SK-N-SH (cell line): Measurements from ENCODE around the gene G6PC2. TPM values are rescaled to one million over a fixed set of nuclear protein-coding genes. Genes with fewer than 3 reads are reported as not detected.

ENCODE experiments used
- CTCF ChIA-PET: fragments of 300-600, 350-600 bp; formaldehyde crosslinking; extraction: SDS; loops from one replicate; lab custom pipeline; 2021; lab: Yijun Ruan, JAX
- POLR2A ChIA-PET: fragments of 350-600 bp; sonication (Branson Sonifier 250); formaldehyde crosslinking; extraction: SDS; loops from one replicate; lab custom pipeline; 2020; ENCODE audit warnings: antibody characterized with exemption, inconsistent platforms; lab: Yijun Ruan, JAX
- DNase-seq: peaks from one replicate; pipeline ENCODE4 v3.0.0; 2012
- H2AFZ ChIP-seq: fragments of 200-600 bp; sonication (generic); 2 replicates; pipeline ENCODE4 v1.8.1; 2016; ENCODE audit warnings: antibody characterized with exemption, mild to moderate bottlenecking, low read depth
- H3F3A ChIP-seq: fragments of 200-600 bp; sonication (generic); replicated peaks from 2 replicates; pipeline ENCODE3; 2016; ENCODE audit warnings: antibody characterized with exemption, mild to moderate bottlenecking; ENCODE audit not compliant: insufficient read depth
- H3K27ac ChIP-seq, 2 experiments: fragments of 200-500 bp in 1 of 2; fragments of 200-600 bp in 1 of 2; sonication (Bioruptor generic) in 1 of 2; sonication (generic), shearing (Covaris generic) in 1 of 2; 2 replicates each; pipeline versions ENCODE4 v1.5.1 to v1.6.1; 2014 to 2016; ENCODE audit warnings: low read depth in 2 of 2, inconsistent platforms in 1 of 2, low read length in 1 of 2, mild to moderate bottlenecking in 1 of 2, mixed read lengths in 1 of 2
- H3K27me3 ChIP-seq: fragments of 200-600 bp; sonication (generic), shearing (Covaris generic); 2 replicates; pipeline ENCODE4 v1.6.1; 2016; ENCODE audit warnings: mixed run types; ENCODE audit not compliant: insufficient read depth
- H3K36me3 ChIP-seq, 2 experiments: fragments of 200-500 bp in 1 of 2; fragments of 200-600 bp in 1 of 2; sonication (Bioruptor generic) in 1 of 2; sonication (generic) in 1 of 2; replicated peaks in 1 of 2; 2 replicates each; pipeline versions ENCODE3 to v1.5.1; 2014 to 2016; ENCODE audit warnings: low read length in 1 of 2, mild to moderate bottlenecking in 1 of 2; ENCODE audit not compliant: insufficient read depth in 2 of 2, control insufficient read depth in 1 of 2
- H3K4me1 ChIP-seq, 2 experiments: fragments of 200-500 bp in 1 of 2; fragments of 200-600 bp in 1 of 2; sonication (Bioruptor generic) in 1 of 2; sonication (generic), shearing (Covaris generic) in 1 of 2; 2 replicates each; pipeline versions ENCODE4 v1.5.1 to v1.6.1; 2014 to 2016; ENCODE audit warnings: low read depth in 1 of 2, low read length in 1 of 2, mixed run types in 1 of 2; ENCODE audit not compliant: insufficient read depth in 2 of 2, control insufficient read depth in 1 of 2
- H3K4me2 ChIP-seq: fragments of 200-600 bp; sonication (generic), shearing (Covaris generic); 2 replicates; pipeline ENCODE4 v1.6.1; 2017; ENCODE audit warnings: mixed run types
- H3K4me3 ChIP-seq, 2 experiments: fragments of 200-500 bp in 1 of 2; fragments of 200-600 bp in 1 of 2; sonication (Bioruptor generic) in 1 of 2; sonication (generic), shearing (Covaris generic) in 1 of 2; 2 replicates each; pipeline versions ENCODE4 v1.5.1 to v1.8.1; 2014 to 2016; ENCODE audit warnings: low read depth in 2 of 2, inconsistent platforms in 1 of 2, low read length in 1 of 2, mild to moderate bottlenecking in 1 of 2, mixed read lengths in 1 of 2, moderate library complexity in 1 of 2
- H3K79me2 ChIP-seq: fragments of 200-600 bp; sonication (generic); 2 replicates; pipeline ENCODE4 v1.8.1; 2017; ENCODE audit warnings: mild to moderate bottlenecking; ENCODE audit not compliant: insufficient read depth
- H3K9ac ChIP-seq: fragments of 200-600 bp; sonication (generic); 2 replicates; pipeline ENCODE4 v1.6.1; 2017; ENCODE audit warnings: mixed run types
- H3K9me2 ChIP-seq: fragments of 200-600 bp; sonication (generic); 2 replicates; pipeline ENCODE4 v1.6.1; 2017; ENCODE audit warnings: mixed run types
- H3K9me3 ChIP-seq: fragments of 200-600 bp; sonication (generic); 2 replicates; pipeline ENCODE4 v1.6.1; 2017; ENCODE audit warnings: mixed run types, mild to moderate bottlenecking, moderate library complexity
- H4K20me1 ChIP-seq: fragments of 200-600 bp; sonication (generic); 2 replicates; pipeline ENCODE4 v1.6.1; 2017; ENCODE audit warnings: mild to moderate bottlenecking, mixed run types; ENCODE audit not compliant: insufficient read depth
- GATA2 ChIP-seq: sonication (generic); formaldehyde crosslinking; IDR thresholded peaks from 2 replicates; pipeline ENCODE4 v1.5.0; 2020; ENCODE audit warnings: mild to moderate bottlenecking, missing genetic modification reagents
- RAD21 ChIP-seq: IDR thresholded peaks from 2 replicates; pipeline ENCODE4 v1.6.1; 2012; ENCODE audit warnings: mild to moderate bottlenecking, low read length
- RFX5 ChIP-seq: IDR thresholded peaks from 2 replicates; pipeline ENCODE4 v1.6.1; 2012; ENCODE audit warnings: mild to moderate bottlenecking, improper control_type of control experiment, low read length
- SIN3A ChIP-seq: IDR thresholded peaks from 2 replicates; pipeline ENCODE4 v1.6.1; 2012; ENCODE audit warnings: low read depth, mild to moderate bottlenecking, low read length, moderate library complexity, borderline replicate concordance
- TEAD4 ChIP-seq: IDR thresholded peaks from 2 replicates; pipeline ENCODE4 v1.4.0; 2012; ENCODE audit warnings: mild to moderate bottlenecking, borderline replicate concordance; ENCODE audit not compliant: insufficient read depth
- ZBTB33 ChIP-seq: IDR thresholded peaks from 2 replicates; pipeline ENCODE4 v1.4.0; 2012; ENCODE audit warnings: low read depth, borderline replicate concordance
- WGBS: methylation state at CpG from one replicate; pipeline ENCODE4 v1.1.6; 2017; ENCODE audit warnings: low lambda C conversion rate; 5-methylcytosine and 5-hydroxymethylcytosine counted together
- polyA plus RNA-seq, 3 experiments: library from polyadenylated mRNA; depleted of rRNA; stranded (reverse); fragments of >200 nt; gene quantifications; 2 replicates each; pipeline ENCODE4 v1.2.3, GENCODE V29; 2012
- TF ChIP-seq, protein P1 (sequence below): fragments of 200-600 bp; sonication (generic); IDR thresholded peaks from 2 replicates; pipeline ENCODE4 v1.6.1; 2017; ENCODE audit warnings: antibody characterized with exemption, mild to moderate bottlenecking, moderate library complexity

The G6PC2 gene
- polyA plus RNA-seq, 1 of the 3 experiments (the other 2 are of a cell fraction) = not detected

DNA sequence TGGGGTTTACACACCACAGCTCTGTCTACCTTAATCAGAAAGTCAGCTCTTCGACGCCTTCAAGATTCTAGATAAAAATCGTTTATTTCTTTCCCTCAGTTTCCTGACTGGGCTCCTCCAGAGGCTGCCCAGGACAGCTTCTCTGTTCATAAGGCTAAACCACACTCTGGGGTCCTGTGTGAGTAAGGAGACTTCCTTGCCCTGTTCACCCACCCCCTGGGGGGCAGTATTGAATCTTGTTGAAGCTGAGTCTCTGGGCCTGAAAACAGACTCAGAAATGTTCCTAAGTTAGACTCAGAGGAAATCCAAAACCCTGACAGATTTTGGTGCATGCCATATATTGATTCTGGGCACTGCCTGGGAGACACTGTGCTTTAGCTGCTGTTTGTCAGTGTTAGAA lies 43.0 kb downstream of the G6PC2 start:
- CTCF ChIA-PET = interaction anchor here (3.3 kb wide), 1 partner anchor 18 kb away, joined by 16 read pairs; no protein-coding TSS in a partner anchor
- 62% methylated on average over 3 of the region's 3 CpGs for WGBS
- POLR2A ChIA-PET = no interaction called here

GRCh38 chr2:168945508-168945907 lies 44.4 kb downstream of the G6PC2 start:
- Histone ChIP-seq H3K4me2 (no peak overlapping the region), H2AFZ (no peak overlapping the region)
- WGBS = 36% methylated on average over 4 of the region's 4 CpGs
- no peak for TF ChIP-seq RAD21
- TF ChIP-seq, all 33 proteins: peak for 0
- ChIA-PET POLR2A (no interaction called here), CTCF (interaction anchor here (2.0 to 3.3 kb wide), 2 partner anchors 12 to 16 kb away, joined by 10 to 16 read pairs; no protein-coding TSS in a partner anchor)
- Histone ChIP-seq H4K20me1 (no peaks in the 10 kb centered on the region), H3K36me3 (no peaks in the 10 kb centered on the region), H3F3A (peaks cover 3% of the 10 kb centered on the region), H3K27ac (no peak overlapping the region), H3K9me2 (no peaks in the 10 kb centered on the region), H3K27me3 (no peaks in the 10 kb centered on the region), H3K9ac (no peak overlapping the region), H3K4me3 (no peak overlapping the region), H3K9me3 (no peaks in the 10 kb centered on the region), H3K4me1 (no peaks in the 10 kb centered on the region), H3K79me2 (no peaks in the 10 kb centered on the region)
- no peak for DNase-seq

More for the DNA sequence above, 43.0 kb downstream of the G6PC2 start:
- Histone ChIP-seq H3F3A (peaks cover 3% of the 10 kb centered on the region), H3K9me3 (no peaks in the 10 kb centered on the region), H4K20me1 (no peaks in the 10 kb centered on the region), H3K9me2 (no peaks in the 10 kb centered on the region), H3K36me3 (no peaks in the 10 kb centered on the region), H2AFZ (no peak overlapping the region), H3K4me1 (no peaks in the 10 kb centered on the region), H3K27me3 (no peaks in the 10 kb centered on the region), H3K4me2 (no peak overlapping the region), H3K9ac (no peak overlapping the region), H3K4me3 (no peak overlapping the region), H3K79me2 (no peaks in the 10 kb centered on the region), H3K27ac (no peak overlapping the region)
- TF ChIP-seq SIN3A = no peak
- no peak for TF ChIP-seq TEAD4
- no peak for TF ChIP-seq RFX5
- TF ChIP-seq GATA2 (CRISPR knock-in tag) = no peak
- no peak for TF ChIP-seq ZBTB33
- DNase-seq = no peak

- POLR2A ChIA-PET = no interaction called here
Measured at GRCh38 chr2:168948621-168949212, 47.6 kb downstream of the G6PC2 start.

More at GRCh38 chr2:168948621-168949212, 47.6 kb downstream of the G6PC2 start:
- CTCF ChIA-PET = interaction anchor here (0.7 to 2.9 kb wide), 5 partner anchors 9 to 183 kb away, joined by 3 to 21 read pairs (median 3); no protein-coding TSS in a partner anchor
- Histone ChIP-seq H2AFZ (no peak overlapping the region), H3K4me2 (no peak overlapping the region), H3K27ac (no peak overlapping the region), H3F3A (peaks cover 3% of the 10 kb centered on the region), H3K9me2 (no peaks in the 10 kb centered on the region), H3K27me3 (no peaks in the 10 kb centered on the region), H3K9me3 (no peaks in the 10 kb centered on the region), H4K20me1 (no peaks in the 10 kb centered on the region), H3K9ac (no peak overlapping the region), H3K79me2 (no peaks in the 10 kb centered on the region), H3K4me3 (no peak overlapping the region; a peak in 1 of 4 replicates), H3K36me3 (no peaks in the 10 kb centered on the region), H3K4me1 (no peaks in the 10 kb centered on the region)
- DNase-seq = no peak
- WGBS = 49% methylated on average over 6 of the region's 6 CpGs
- TF ChIP-seq RAD21 (peak; percentile 21; the same call in 1 of the 2 replicates), TEAD4 (no peak)
- TF ChIP-seq, protein P1, sequence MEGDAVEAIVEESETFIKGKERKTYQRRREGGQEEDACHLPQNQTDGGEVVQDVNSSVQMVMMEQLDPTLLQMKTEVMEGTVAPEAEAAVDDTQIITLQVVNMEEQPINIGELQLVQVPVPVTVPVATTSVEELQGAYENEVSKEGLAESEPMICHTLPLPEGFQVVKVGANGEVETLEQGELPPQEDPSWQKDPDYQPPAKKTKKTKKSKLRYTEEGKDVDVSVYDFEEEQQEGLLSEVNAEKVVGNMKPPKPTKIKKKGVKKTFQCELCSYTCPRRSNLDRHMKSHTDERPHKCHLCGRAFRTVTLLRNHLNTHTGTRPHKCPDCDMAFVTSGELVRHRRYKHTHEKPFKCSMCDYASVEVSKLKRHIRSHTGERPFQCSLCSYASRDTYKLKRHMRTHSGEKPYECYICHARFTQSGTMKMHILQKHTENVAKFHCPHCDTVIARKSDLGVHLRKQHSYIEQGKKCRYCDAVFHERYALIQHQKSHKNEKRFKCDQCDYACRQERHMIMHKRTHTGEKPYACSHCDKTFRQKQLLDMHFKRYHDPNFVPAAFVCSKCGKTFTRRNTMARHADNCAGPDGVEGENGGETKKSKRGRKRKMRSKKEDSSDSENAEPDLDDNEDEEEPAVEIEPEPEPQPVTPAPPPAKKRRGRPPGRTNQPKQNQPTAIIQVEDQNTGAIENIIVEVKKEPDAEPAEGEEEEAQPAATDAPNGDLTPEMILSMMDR = peak; percentile 72
